Stimulated activated CD4-positive, alpha-beta T cell treated with anti-CD3 and anti-CD28 coated beads, Interleukin-1b, Interleukin-23, amount 100 ng/mL, for 4 hours (primary cell): ENCODE results near the gene ADGRL2.

Experiments used
- DNase-seq, 2 donors: peaks; one replicate each; pipeline ENCODE4 v3.0.0-alpha.2; 2020; ENCODE audit warnings: low read depth in 2 of 2

Gene ADGRL2

DNA sequence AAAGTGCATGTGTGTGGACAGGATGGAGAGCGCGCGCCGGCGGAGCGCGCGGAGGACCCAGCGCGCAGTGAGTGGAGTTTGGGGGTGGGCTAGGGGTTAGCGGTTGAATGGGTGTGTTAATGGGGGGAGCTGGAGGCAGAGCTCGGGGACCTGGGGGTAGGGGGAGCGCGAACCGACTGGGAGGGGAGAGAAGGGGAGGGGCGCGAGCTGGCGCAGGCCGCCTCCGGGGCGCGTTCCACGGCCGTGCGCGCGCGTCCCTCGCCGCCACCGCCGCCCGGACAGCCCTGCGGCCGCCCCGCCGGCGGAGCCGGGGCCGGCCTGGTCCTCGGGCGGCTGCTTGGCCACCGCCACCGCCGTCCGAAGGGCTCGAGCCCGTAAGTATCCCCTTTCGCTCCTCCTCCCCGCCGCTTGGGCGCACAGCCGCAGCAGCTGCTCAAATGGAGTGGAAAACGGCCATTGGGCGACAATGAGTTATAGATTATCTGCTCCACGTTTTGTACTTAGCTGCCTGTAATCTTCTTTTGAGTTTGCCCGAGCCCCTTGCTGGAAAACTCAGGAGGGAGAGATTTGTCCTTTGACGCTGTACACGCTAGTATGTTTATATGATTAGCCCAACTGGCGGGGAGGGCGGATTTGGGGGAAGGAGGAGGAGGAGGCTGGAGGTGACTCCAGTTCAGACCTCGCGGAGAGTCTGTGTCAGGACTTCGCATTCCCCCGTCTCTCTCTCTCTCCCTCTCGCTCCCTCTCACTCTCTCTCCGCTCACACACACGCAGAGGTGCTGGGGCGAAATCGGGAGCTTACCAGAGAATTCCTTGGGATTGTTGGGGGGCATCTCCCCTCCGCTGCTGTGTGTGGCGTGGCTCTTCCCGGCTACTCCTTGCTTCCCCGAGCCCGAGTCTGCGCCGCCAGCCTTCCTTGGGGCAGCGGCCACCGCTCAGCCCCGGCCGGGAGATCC lies at the start of gene ADGRL2:
TSS of gene ADGRL2 (plus strand) at position 240 of the 956 bp plus-strand sequence. CDS start 36,051 bp downstream, outside the sequence.
- no peak for DNase-seq

DNA sequence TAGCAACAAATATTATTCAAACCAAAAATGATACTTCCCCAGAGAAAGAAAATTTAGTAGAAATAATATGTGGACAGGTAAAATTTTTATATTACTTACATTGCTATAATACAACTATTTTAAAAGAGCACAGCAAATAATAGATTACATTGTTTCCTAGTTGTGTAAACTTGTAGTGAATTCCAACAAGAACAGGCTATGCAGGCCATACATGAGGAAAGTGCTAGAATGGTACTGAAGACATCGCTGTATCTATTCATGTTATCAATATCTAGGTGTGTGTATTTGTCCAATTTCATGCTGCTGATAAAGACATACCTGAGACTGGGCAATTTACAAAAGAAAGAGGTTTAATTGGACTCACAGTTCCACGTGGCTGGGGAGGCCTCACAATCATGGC lies 47.9 kb upstream of the ADGRL2 start:
- DNase-seq: no peak

DNA sequence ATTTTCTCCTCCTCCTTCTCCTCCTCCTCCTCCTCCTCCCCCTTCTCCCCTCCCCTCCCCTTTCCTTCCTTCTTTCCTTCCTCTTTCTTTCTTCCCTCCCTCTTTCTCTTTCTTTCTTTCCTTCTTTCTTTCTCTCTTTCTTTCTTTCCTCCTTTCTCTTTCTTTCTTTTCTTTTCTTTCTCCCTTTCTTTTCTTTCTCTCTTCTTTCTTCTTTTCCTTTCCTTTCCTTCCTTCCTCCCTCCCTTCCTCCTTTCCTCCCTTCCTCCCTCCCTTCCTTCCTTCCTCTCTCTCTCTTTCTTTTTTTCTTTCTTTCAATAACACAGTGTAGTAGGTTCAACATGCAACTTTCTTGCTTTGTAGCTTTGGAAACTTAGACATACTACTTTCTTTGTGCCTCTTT lies 46.3 kb upstream of the ADGRL2 start:
- no peak for DNase-seq

DNA sequence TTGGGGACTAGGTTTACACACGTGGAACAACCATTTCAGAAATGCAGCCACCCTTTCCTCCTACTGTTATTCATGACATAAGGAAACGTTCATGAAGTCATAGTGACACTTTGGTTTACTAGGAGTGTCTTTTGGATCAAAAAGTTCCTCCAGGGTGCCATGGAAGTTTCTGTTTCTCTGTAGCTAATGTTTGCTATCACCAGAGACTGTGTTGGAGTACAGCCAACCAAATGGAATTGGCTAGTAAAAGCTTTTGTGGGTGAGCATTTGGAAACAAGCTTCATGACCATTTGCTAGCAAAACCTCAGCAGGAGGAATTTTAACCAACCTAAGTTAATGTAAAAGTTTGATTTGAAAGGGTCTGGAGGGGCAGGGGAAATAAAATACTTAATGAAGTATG lies 43.9 kb upstream of the ADGRL2 start:
- no peak for DNase-seq

DNA sequence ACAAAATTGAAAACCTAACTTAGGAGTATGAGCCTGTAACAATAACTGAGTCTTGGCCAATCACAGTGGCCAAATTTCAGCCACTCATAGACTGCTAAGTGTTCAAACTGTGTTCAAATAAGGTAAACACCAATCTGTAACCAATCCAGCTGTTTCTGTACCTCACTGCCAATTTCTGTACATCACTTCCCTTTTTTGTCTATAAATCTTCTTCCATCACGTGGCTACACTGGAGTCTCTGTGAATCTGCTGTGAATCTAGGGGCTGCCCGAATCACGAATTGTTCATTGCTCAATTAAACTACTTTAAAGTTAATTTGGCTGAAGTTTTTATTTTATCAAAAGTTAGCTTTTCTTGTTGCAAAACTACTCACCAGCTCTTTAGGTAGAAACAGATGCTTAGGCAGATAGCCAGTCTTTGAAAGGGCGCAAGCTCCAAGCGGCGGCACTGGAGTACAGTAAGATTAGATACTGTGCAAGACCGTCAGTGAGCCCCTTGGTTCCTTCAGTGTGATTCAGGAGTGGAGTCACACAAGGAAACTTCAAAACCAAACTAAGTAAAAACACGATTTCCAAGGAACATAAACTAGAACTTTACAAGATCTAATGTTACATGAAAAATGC lies 43.2 kb upstream of the ADGRL2 start:
- no peak for DNase-seq

DNA sequence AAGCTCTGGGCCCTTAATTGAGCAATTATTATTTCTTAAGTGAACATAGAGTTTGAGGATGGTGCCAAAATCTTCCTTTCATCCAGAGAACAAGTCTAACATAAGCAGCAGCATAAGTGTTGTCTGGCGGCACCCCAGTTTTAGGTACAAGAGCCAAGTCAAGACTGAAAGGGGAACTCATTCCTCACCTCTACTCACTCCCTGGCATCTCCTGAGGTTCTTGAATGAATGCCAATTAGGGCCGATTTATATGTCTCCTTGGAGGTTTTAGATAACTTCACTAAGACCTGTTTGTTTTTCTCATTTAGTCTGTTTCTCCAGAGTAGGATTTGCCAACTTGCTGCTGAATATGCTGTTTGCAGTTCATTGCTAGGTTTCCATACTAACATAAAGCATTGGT lies 42.6 kb upstream of the ADGRL2 start:
- no peak for DNase-seq

DNA sequence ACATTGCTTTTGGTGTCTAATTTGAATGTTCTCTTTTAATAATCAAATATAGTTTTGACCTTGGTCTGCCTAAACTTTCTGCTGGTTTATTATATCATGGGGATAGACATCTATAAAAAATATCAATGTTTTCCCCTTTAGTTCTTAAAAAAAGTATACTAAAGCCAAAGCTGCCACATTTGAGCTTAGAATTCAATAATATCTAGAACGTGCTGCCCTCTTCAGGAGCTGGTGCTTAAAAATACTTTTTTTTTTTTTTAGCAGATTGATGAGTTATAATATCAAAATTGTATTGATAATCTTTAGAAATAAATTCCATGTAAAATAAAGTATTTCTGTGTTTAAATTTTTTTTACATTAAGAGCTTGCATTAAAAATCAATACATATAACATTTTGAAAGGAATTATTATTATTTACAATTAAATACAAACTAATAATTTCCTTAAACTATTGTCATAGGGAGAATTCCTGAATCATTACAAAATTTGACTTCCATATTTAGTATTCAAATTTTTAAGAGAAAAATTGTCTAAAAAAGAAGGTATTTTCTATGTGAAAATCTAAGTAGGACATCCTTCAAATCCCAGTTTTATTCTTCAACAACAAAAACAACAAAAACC lies 40.1 kb upstream of the ADGRL2 start:
- DNase-seq: no peak

DNA sequence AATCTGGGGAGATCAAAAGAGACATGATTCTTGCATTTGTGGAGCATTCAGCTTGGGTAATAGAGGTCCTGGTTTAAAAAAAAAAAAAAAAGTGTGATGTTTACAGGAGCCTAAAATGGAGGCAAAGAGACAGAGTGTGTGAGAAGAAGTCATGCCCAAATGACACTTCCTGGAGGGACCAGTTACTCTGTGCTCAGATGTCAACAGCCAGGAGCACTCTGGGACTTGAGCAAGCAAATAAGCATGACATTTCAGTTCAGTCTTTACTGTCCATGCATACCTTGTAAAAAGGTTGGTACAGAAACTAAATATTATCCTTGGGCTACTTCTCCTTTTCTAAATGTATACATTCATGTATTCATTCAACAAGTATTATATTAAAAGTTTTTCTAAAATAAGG lies 25.2 kb upstream of the ADGRL2 start:
- DNase-seq: no peak

DNA sequence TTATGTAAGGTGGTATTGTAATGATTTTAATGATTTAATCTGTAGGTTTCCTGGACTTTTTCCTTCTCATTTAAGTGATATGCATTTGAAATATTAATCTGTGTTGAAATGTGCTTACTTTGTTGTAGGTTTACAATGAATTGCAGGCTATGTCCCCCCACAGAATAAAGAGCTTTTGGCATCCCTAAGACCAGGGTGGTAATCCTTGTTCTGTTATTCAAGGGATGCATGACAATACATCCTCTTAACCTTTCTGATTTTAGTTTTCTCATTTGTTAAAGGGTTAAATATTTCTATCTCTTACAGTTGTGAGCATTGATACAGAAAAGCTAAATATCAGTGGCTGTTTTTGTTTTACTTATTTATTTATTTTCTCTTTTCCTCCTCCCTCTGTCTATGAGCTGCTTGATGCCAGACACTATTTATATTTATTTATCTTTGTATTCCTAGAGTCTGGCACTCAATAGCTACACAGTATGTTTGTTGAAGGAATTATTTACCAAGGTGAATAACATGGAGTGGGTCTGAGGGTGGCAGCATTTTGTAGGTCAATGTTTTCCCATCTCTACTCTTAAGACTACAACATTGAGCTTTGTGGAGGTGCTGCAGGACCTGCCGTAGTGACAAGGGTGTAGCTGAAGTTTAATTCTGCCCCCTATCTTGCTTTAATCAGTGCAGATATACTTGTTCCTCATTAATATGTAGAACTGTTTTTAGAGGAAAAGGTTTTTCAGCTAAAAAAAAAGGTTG lies 19.9 kb upstream of the ADGRL2 start:
- DNase-seq: no peak

DNA sequence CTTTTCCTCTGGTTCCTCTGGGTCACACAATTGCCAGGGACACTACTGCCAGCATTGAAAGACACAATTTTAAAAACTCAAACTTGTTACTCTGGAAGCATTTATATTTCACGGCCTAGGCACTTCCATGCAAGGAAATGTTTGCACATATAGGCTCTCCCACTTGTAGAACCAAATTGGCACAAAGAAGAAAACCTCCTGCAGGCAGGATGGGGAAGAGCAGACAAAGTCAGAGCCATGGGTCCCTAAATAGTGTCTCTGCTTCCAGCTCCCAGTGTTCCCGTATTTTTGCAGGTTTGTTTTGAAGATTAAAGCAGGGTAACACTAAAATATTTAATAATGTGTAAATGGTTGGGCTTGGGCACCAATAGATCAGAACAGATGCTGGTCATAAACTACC lies 19.0 kb upstream of the ADGRL2 start:
- DNase-seq: no peak

DNA sequence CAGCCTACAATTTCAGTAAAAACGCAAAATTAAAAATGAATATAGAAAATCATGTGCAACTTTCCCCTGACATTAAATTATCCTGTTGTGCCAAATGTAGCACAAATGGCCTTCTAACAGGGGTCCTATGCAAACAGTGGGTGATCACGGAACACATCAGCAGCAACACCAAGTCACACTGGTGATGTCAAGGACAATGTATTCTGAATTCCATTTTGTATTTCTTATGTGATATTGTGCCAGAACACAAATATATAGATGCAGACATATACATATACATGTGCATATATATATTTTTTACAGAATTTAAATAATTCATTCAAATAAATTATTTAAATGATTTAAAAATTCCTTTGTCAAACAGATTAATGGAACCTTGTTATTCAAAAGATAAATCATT lies 8.6 kb upstream of the ADGRL2 start:
- no peak for DNase-seq

DNA sequence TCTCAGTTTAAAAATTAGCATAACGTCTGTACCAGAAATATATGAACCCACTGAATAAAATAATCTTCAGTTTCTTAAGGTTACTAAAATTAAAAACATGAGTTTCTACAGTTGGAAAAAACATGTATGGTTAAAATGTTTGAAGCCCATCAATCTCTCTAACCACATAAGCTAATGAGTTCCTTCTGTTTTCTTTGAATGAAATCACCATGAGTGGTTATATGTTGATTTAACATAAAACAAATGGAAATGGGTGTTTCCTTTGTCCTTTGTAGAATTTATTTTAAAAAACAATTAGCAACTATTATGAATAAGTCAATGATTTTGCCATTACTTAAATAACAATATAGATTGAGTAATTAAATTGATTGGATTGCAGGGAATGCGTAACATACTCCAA lies 3.0 kb upstream of the ADGRL2 start:
- DNase-seq: no peak

DNA sequence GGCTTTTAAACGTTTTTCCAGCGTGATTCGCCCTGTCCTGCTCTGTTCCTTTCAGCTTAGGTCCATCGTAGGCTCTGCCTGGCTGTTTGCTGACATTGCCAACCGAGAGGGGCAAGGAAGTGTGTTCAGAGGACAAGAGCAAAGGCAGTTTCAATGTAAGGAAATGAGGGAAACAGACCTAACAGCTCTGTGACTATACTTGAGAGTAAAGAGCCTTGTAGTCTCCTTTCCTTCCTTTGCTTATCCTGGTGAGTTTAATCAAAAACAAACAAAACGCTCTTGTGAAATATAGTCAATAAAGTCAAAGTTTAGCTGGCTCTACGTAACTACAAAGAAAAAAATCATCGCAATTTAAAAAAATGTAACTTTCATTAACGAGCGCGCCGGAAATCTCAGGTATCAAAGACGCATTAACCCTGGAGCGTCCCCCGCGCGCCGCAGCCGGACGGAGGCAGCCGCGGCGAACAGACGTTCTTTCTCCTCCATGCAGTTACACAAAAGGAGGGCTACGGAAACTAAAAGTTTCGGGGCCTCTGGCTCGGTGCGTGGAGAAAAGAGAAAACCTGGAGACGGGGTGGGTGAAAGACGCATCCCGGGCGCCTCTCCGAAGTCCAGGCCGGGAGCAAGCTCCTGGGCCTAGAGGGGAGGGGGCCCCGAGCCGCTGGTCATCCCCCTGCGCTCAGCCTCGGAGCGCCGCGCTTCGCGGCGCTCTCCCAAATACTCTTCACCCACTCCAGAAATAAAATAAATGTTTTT lies 617 bp upstream of the ADGRL2 start:
- no peak for DNase-seq

DNA sequence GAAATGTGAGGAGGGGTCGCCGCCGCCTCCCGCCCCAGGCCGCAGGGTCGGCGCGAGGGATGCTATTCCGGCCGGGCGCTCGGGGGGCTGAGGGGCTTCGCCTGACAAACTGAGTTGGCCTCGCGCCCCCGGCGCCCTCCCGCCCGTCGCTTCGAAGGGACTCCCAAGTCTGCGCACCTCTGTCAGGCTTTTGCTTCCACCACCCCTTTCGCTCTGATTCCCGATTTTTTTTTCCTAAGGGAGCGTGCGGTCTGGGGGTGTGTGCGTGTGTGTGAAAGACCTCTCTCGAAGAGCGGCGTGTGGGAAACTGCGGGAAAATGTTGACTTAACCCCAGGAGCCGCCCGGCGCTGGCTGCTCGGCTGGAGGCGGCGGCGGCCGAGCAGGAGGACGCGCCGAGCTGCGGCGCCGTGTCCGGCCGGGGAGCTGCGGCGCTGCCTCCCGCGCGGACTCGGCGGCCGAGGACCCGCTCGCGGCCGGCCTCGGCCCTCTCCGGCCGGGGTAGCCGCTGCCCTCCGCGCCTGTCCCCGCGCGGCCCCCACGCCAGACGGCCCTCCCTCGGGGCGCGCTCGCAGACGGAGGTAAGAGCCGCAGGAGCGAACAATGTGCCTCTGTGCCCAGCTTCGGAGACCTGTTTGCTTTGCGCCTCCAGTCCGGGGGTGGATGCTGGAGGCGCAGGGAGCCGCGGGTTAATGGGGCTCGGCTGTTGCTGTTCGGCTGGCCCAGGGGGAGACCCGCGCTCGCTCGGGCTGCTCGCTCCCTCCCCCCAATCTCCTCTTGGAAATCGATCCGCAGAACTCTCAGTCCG lies 1.1 kb downstream of the ADGRL2 start:
- DNase-seq: no peak

DNA sequence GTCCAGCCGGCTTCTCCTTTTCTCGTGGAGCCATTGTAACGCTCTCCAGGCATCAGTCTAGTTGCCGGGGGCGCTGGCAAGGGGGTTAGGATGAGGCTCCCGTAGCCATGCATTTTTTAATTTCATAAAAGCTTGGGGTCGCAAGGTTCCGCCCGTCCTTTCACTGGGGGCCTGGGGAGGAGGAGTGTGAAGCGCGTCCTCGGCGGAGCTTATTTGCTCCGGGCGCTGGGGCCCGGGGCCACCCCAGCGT lies 1.6 kb downstream of the ADGRL2 start:
- DNase-seq: no peak

DNA sequence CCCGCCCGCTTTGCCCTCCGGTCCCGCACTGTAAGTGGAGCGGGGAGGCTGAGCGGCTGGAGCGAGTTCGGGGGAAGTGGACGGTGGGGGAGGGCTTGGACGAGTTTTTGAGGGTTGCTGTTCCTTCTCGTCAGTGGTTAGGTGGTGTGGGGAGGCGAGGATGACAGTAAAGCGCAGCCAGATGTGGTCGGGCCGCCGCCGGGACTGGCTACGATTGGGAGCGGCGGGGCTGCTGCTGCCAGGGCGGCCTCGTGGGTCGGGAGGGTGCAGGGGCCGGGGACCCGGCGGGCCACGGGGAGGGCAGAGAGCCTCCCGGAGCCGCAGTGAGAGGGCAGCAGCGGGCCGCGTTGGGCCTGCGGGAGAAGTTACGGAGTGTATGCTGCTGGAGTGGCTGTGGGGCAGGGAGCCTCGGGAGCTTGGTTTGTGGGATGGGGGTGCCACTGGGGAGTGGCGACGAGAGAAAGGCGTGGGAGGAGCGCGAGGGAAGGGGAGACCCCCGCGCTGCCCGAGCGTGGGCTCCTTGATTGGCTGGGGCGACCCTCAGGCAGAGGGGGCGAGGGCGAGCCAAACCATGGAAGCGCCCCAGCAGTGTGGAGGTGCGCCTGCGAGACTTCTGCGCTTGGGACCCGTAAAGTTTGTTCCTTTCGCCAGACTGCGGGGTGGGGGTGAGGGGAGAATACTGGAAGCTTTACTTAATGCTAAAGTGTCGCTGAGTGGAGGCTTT lies 2.1 kb downstream of the ADGRL2 start:
- no peak for DNase-seq

DNA sequence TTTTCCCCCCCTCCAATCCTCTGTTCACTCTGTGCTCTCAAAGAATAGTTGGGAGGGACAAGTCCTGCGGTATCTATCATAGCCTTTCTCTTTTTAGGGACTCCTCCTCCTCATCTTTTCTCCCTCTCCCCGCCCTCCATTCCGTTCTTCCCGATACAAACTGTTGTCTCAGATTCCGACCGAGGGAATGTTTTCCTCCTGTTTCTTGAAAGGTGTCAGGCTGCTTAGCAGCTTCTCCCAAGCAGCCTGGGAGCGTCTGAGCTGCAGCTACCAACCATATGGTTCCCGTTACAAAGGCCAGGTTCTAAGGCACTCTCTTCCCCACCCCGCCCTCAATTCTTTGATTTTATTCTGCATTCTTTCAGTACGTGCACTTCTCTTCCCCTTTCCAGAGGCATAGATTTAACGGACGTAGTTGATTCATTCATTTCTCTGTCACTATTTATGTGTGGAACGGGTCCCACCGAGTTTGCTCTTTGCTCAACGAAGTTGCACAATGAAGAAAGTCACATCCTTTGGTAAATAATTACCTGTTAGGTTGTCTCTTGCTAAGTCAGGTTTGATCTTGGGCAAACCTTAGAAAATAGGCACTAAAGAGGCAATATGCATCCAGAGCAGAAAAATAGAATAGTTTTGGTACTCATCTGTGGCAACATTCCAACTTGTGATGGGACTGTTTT lies 2.8 kb downstream of the ADGRL2 start:
- no peak for DNase-seq

DNA sequence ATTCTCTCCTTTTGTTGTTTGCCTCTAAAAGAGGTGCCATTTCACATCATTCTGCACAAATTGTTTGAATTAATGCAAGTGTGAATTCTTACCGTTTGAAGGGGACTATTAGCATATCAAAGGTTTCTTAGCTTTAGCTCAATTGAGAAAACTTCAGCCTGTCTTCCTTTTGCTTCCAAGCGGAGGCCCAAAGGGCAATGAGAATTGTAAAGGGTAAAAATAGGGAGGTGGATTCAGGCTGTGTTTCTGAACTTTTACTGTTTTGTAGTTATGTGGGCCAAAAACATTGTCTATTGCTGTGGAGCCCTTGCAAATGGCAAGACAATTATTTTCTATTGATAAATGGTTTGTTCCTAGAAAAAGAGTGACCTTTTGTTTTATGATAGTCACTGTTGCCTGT lies 3.6 kb downstream of the ADGRL2 start:
- no peak for DNase-seq
